AG10803 (cell line): ENCODE data around the gene GSN.

Experiments used
- DNase-seq: peaks from one replicate; pipeline ENCODE4 v3.0.0; 2010; ENCODE audit warnings: low read depth
- H3K4me3 ChIP-seq: 2 replicates; pipeline ENCODE4 v1.5.1; 2011; ENCODE audit warnings: mild to moderate bottlenecking, low read length, control low read depth
- TF ChIP-seq, protein P1 (sequence below): conservative IDR thresholded peaks from 2 replicates; pipeline ENCODE4 v1.5.1; 2011; ENCODE audit warnings: mild to moderate bottlenecking, low read length, control low read depth, inconsistent platforms

Gene GSN

DNA sequence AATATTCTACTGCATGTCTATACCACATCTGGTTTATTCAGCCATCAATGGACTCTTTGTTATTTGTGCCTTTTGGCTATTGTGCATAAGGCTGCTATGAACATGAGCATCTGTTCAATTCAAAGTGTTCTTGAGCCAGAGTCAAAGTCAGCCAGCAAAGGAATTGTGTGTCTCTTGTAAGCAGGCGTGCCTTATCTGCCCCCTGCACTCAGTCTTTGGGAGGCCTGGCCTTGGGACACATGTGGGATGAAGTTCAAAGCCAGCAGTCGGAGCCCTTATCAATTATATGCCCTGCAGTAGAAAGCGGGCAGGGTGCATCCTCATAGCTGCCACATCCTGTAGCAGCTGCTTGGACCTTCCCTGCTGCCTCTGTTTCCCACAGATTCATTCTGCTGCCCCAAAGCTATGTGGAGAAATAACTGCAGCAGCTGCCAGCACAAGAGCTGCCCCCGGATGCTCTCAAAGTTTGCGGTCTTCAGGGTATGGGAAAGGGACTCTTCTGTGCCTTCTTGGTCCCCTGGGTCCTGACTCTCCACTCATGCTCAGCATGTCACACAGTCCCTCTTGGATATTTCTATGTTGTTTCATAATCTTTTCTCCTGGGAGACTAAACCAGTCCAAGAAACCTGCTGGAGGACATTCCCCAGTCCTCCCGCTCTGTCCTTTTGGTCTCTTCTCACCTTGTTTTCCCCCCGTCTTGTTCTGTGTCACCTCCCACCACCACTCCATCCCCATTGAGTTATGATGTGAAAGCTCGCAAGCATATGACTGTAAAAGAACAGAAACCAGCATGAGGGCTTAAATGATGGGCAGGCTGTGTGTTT lies 66.2 kb downstream of the GSN start:
- DNase-seq = no peak
- TF ChIP-seq, protein P1, sequence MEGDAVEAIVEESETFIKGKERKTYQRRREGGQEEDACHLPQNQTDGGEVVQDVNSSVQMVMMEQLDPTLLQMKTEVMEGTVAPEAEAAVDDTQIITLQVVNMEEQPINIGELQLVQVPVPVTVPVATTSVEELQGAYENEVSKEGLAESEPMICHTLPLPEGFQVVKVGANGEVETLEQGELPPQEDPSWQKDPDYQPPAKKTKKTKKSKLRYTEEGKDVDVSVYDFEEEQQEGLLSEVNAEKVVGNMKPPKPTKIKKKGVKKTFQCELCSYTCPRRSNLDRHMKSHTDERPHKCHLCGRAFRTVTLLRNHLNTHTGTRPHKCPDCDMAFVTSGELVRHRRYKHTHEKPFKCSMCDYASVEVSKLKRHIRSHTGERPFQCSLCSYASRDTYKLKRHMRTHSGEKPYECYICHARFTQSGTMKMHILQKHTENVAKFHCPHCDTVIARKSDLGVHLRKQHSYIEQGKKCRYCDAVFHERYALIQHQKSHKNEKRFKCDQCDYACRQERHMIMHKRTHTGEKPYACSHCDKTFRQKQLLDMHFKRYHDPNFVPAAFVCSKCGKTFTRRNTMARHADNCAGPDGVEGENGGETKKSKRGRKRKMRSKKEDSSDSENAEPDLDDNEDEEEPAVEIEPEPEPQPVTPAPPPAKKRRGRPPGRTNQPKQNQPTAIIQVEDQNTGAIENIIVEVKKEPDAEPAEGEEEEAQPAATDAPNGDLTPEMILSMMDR = no peak
- no peak overlapping the region for H3K4me3 ChIP-seq

DNA sequence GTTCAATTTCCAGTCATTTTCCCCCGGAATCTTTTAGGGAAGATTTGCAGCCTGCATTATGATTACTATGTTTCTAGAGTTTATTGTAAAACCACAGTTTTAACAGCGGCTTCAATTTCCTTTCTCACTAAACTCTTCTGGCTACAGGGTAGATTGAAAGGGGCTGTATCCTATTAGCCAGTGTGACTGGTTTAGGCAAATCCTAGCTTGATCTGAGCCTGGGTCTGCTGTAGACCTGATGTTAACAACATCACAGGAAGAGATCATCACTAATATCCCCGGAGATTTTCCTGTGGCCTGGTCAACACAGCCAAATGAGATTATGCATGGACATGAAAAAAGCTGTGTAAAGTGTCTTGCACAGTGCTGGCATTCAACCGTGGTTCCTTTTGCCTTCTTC lies 68.7 kb downstream of the GSN start:
- TF ChIP-seq, protein P1 = no peak
- no peak for DNase-seq
- no peak overlapping the region for H3K4me3 ChIP-seq

DNA sequence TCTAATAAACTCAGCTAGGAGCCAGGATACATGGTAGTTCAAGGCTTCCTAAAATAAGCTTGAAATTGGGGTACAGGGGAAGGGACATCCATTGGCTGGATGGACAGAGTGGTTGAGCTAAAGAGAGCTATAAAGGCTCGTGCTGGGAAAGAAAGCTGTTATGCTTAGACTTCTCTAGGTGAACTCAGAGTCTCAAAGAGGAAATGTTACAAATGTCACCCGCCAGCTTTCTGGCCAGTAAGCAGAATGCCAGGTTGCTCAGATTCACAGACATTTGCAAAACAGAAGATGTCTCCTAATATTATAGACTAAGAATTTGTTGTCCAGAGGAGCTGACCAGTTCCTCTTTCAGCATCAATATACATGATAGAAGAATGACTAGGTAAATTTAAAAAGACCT lies 71.5 kb downstream of the GSN start:
- no peak overlapping the region for H3K4me3 ChIP-seq
- no peak for DNase-seq
- TF ChIP-seq, protein P1 = no peak

DNA sequence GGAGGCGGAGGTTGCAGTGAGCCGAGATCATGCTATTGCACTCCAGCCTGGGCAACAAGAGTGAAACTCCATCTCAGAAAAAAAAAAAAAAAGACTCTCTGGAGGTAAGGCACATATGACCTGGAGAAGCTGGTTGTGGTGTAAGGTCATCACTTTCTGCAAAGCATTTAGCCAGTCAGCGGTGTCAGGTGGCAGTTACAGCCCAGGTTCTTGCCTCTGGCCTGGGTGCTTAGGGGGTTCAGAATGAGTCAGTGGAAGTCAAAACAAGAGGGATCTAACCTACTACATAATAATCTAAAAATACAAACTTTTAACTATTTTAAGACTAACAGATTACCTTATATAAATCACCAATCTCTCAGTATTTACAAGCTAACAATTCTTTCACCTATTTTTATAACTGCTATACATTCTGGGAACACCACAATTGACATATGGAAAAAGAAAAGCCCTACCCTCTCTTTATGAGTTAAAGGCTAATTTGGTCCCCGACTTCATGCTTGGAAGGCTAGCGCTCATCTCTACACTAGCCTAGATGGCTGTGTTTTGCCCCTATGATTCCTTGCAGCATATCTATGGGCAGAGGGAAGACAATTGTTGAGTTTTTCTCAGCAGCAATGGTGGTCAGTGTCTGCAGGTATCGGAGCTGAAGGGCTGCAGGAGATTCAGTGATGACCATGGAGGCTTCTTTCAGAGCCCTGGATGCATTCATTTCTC lies 72.9 kb downstream of the GSN start:
- TF ChIP-seq, protein P1 = no peak
- DNase-seq = no peak
- H3K4me3 ChIP-seq = no peak overlapping the region

DNA sequence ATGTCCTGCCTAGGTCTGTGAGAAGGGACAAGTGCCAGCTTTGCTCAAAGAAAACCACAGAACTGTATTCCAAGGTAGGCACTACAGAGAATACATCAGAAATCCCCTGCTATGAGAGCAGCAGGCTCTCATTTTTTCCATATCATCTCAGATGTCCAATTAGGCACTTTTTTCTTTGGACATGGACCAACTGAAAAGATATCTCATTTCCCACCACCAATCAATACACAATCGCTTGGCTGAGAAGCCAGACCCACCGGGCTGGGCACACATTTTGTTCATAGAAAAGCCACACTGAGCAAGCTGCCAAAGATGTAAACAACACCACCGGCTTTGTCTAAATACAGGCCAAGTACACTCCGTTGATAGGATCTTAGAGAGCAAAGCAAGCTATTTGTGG lies 76.2 kb downstream of the GSN start:
- no peak for DNase-seq
- TF ChIP-seq, protein P1 = no peak
- no peak overlapping the region for H3K4me3 ChIP-seq

DNA sequence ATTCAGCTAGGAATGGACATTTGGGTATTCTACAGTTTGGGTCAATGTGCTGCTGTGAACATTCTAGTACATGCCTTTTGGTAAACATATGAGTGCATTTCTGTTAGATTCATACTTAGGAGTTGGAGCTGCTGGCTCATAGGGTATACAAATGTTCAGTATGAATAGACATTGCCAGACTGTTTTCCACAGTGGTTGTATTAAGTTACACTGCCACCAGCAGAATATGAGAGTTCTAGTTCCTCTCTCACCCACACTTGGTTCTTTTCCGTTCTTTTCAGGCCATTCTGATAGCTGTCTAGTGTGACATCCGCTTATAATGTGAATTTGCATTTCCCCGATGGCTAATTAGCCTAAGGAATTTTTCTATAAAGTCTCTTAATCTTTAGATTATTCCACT lies 77.1 kb downstream of the GSN start:
- no peak overlapping the region for H3K4me3 ChIP-seq
- TF ChIP-seq, protein P1 = no peak
- DNase-seq = no peak

DNA sequence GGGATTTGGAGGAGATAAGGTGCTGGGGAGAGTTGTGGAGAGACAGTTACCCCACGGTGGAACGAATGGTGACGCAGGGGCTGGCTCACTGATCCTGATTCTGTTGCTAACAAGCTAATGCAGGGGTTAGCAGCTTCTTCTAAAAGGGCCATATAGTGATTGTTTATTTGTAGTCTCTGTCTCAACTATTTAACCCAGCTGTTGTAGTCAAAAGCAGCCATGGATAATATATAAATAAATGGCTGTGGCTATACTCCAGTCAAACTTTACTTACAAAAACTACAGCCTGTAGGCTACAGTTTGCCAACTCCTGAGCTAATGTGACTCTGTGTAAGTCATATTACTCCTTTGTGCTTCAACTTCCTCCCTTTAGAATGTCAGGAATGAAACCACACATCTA lies 80.3 kb downstream of the GSN start:
- no peak for DNase-seq
- no peak overlapping the region for H3K4me3 ChIP-seq
- TF ChIP-seq, protein P1 = no peak
